HG03139 (cell line): ENCODE measurements around the gene RB1.

Source experiments
- ATAC-seq: cut with Tn5 transposase; IDR thresholded peaks from one replicate; pipeline ENCODE4 v1.9.1; 2021; ENCODE audit not compliant: unreplicated experiment

Gene RB1

GRCh38 chr13:48492470-48493065 is 189.0 kb downstream of the RB1 start:
- ATAC-seq: peak; percentile 65

- ATAC-seq: no peak
Observed at GRCh38 chr13:48493066-48493765, 189.7 kb downstream of the RB1 start.

- no peak for ATAC-seq
Observed at GRCh38 chr13:48493851-48494250, 190.3 kb downstream of the RB1 start.

GRCh38 chr13:48494874-48495273 is 191.3 kb downstream of the RB1 start:
- ATAC-seq: no peak

GRCh38 chr13:48496271-48497161 is 193.0 kb downstream of the RB1 start:
- ATAC-seq: no peak

- ATAC-seq: no peak
Observed at GRCh38 chr13:48497669-48498068, 194.1 kb downstream of the RB1 start.

- no peak for ATAC-seq
Observed at GRCh38 chr13:48500652-48501197, 197.2 kb downstream of the RB1 start.

GRCh38 chr13:48501705-48502104 is 198.2 kb downstream of the RB1 start:
- no peak for ATAC-seq

- ATAC-seq: no peak
Observed at GRCh38 chr13:48502601-48503319, 199.2 kb downstream of the RB1 start.

- ATAC-seq: no peak
Observed at GRCh38 chr13:48504606-48505005, 201.1 kb downstream of the RB1 start.

GRCh38 chr13:48505012-48505411 is 201.5 kb downstream of the RB1 start:
- no peak for ATAC-seq

- peak; percentile 59 for ATAC-seq
Observed at GRCh38 chr13:48505597-48506091, 202.1 kb downstream of the RB1 start.

- ATAC-seq: peak; percentile 16
Observed at GRCh38 chr13:48506092-48506701, 202.6 kb downstream of the RB1 start.

GRCh38 chr13:48507021-48507420 is 203.5 kb downstream of the RB1 start:
- ATAC-seq: no peak

GRCh38 chr13:48508011-48508410 is 204.5 kb downstream of the RB1 start:
- no peak for ATAC-seq

- ATAC-seq: no peak
Observed at GRCh38 chr13:48510698-48511097, 207.1 kb downstream of the RB1 start.

GRCh38 chr13:48511621-48512230 is 208.2 kb downstream of the RB1 start:
- no peak for ATAC-seq

- ATAC-seq: no peak
Observed at GRCh38 chr13:48514793-48515192, 211.2 kb downstream of the RB1 start.

- no peak for ATAC-seq
Observed at GRCh38 chr13:48515732-48516131, 212.2 kb downstream of the RB1 start.

GRCh38 chr13:48518083-48518482 is 214.5 kb downstream of the RB1 start:
- no peak for ATAC-seq
